Omental fat pad (tissue), 4 donors: ENCODE data around the gene ZDHHC21. TPM values are rescaled to one million over a fixed set of nuclear protein-coding genes. Genes with fewer than 3 reads are reported as not detected.

Source experiments
- ATAC-seq: fragments of 150-250 bp; one replicate; pipeline ENCODE4 v1.9.1; 2016; ENCODE audit warnings: mild to moderate bottlenecking, moderate library complexity; ENCODE audit not compliant: low FRiP score
- DNase-seq: peaks from one replicate; pipeline ENCODE4 v3.0.0-alpha.2; 2019; ENCODE audit warnings: low spot score
- total RNA-seq, 4 donors: library from RNA; depleted of rRNA; stranded (reverse); fragments of >200 nt; gene quantifications; one replicate each; pipeline ENCODE4 v1.1.0, GENCODE V29; 2016
- TF ChIP-seq, protein P1 (sequence below), 3 donors: fragments of 450-650 bp; IDR thresholded peaks; one replicate each; pipeline ENCODE4 v1.5.1; 2016 to 2017; ENCODE audit warnings: antibody characterized with exemption in 3 of 3, mild to moderate bottlenecking in 3 of 3, moderate library complexity in 2 of 3

The ZDHHC21 gene
- total RNA-seq, 4 donors from 2014 or later = 7.7 to 11.2 (median 8.3) TPM

DNA sequence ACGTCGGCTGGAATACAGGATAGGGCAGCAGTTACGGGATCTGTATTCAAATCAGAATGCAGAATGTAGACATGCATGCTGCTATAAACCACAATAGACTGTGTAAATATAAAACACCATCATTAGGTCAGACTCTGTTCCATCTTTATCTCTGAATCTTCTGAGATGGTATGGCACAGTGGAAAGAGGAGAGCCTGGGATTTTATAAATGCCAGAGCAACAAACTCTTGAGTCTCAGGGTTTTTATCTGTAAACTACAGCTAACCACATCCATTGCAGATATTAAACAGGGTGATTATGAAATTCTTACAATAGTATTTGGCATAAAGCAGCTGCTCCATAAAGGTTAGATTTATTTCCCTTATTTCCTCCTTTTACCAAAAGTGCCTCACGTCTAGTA, 108.7 kb downstream of the ZDHHC21 start:
- DNase-seq (no peak), ATAC-seq (no peak)
- TF ChIP-seq, protein P1, sequence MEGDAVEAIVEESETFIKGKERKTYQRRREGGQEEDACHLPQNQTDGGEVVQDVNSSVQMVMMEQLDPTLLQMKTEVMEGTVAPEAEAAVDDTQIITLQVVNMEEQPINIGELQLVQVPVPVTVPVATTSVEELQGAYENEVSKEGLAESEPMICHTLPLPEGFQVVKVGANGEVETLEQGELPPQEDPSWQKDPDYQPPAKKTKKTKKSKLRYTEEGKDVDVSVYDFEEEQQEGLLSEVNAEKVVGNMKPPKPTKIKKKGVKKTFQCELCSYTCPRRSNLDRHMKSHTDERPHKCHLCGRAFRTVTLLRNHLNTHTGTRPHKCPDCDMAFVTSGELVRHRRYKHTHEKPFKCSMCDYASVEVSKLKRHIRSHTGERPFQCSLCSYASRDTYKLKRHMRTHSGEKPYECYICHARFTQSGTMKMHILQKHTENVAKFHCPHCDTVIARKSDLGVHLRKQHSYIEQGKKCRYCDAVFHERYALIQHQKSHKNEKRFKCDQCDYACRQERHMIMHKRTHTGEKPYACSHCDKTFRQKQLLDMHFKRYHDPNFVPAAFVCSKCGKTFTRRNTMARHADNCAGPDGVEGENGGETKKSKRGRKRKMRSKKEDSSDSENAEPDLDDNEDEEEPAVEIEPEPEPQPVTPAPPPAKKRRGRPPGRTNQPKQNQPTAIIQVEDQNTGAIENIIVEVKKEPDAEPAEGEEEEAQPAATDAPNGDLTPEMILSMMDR (IDR thresholded peaks at IDR 0.05) = no peak

DNA sequence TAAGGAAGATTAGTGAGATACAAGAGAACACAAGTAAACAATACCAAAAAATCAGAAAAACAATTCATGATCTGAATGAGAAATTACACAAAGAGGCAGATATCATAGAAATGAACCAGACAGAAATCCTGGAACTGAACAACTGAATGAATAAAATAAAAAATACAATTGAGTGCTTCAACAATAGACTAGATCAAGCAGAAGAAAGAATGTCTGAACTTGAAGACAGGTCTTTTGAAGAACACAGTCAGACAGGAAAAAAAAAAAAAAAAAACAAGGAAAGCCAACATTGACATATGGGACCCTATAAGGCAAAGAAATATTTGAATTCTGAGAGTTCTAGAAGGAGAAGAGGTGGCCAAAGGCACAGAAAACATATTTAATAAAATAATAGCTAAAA, 115.2 kb downstream of the ZDHHC21 start:
- DNase-seq = no peak
- no peak for ATAC-seq

DNA sequence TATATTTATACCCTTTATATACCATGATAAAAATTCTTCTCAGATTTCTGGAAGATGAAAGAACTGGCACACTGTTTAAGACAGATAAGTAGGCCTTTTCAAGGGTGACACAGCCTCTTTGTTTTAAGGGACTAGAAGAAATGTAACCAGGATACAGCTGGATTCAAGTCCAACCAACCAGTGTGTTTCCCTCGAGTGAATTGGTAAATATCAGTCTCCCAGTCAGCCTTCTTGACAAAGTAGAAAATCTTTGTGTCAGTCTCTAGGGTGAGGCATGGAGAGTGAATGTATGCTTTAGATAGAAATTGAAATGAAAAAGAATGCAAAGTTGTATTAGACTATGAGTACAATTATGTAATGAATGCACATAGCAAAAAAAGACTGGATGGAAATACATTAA, 119.1 kb downstream of the ZDHHC21 start:
- ATAC-seq = no peak
- TF ChIP-seq, protein P1 (IDR thresholded peaks at IDR 0.05) = no peak

More for the DNA sequence above, 115.2 kb downstream of the ZDHHC21 start:
- TF ChIP-seq, protein P1 (IDR thresholded peaks at IDR 0.05) = no peak

DNA sequence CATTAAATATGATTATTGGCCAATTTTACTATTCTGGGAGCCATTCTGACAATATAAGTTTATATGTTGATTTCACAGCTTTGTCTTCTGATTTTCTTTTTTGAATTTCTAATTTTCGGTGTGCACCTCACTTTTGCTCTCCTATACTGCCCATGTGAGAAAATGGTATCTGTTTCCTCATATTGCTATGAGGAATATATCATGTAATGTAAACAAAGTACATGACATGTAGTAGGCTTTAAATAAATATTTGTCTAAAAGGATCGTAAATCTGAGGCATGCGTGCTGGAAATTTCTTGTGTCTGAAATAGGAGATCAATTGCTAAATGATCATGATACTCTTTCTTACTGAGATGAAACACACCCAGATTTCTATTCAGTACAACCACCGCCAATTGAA, 119.9 kb downstream of the ZDHHC21 start:
- TF ChIP-seq, protein P1 (IDR thresholded peaks at IDR 0.05) = no peak
- ATAC-seq = no peak

More for the DNA sequence above, 119.1 kb downstream of the ZDHHC21 start:
- no peak for DNase-seq

DNA sequence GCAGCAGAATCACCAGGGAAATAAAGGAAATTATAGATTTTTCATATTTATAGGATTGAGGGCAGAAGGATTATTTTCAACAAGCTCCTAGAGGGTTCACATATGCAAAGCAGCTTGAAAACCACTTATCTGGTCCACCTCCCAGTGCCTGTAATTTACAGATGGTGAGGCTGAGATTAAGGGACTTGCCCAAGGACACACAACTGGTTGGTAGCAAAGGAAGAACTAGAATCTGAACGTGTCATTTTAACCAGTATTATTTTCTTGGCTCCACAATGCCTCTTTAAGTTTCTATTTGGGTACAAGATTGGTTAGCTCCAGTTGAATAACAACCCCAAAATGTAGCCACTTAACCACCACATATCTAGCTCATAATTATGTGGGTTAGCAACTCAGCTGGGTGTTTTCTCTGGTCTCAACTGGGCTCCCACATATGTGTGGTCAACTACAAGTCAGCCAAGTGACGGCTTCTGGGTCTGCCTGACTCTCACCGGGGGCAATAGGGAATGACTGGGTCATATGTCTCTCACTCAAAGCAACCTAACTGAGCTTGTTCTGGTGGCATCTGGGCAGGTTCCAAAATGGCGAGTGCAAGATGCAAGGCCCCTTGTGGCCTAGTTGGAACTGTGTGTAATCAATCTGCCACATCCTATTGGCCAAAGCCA, 127.7 kb downstream of the ZDHHC21 start:
- ATAC-seq (no peak), DNase-seq (no peak)
- TF ChIP-seq, protein P1 (IDR thresholded peaks at IDR 0.05) = no peak

More for the DNA sequence above, 119.9 kb downstream of the ZDHHC21 start:
- no peak for DNase-seq

DNA sequence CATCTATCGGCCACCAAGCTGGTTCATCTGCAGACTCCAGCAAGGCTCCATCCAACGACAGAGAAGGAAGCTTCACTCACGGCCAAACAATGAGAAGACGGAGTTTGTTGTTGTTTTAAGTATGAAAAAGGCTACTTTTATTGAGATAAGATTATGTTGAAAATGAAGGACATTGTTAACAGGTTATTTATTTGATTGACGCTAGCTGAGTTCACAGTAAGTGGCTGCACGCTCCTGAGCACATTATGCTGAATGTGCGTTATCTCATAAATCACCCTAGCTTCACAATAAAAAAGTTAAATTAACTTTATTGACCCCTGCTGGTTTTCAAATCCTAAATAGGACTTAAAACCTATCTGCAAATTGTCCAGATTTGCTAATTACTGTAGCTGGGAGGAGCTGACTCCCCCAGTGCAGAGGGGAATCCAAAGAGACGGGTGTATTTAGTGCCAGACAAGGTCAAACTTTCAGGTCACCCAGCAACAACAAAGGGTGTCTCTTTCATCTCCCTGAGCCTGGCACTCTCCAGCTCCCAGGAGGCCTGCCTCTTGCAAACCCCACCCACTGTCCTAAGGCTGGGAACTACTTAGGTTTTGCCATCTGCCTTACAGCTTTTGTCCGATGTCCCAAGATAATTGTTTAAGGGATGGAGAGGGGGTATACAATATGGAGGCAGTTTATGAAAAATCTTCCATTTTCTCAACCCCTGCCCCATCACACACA, 129.2 kb downstream of the ZDHHC21 start:
- TF ChIP-seq, protein P1 (IDR thresholded peaks at IDR 0.05) = no peak
- DNase-seq (no peak), ATAC-seq (no peak)
